ENCODE measurements around the gene RASSF5. TPM values are rescaled to one million over a fixed set of nuclear protein-coding genes. Genes with fewer than 3 reads are reported as not detected.
"Not testable (repeated sequence)": the region's sequence is repeated elsewhere in the genome, so short reads cannot be mapped to it uniquely, and the experiment has no call there.

The RASSF5 gene
- total RNA-seq, 2 experiments from 2014 or later: 153 to 156 TPM

DNA sequence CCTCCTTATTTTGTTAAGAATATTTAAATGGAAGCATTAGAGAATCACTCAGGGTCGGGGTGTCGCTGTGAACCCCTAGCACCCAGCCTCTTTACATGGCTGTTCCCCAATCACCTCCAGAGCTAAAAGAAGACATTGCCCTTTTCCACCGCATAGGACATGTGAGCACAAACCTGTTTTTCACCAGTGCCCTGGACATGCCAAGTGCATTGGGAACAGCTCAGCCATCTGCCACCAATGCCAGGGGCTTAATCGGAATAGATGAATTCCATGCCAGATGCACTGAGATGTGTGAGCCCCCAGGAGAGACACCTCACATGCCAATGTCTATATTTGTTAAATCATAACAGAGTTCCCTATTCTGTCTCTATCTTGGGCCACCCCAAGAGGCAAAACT lies 71.6 kb downstream of the RASSF5 start:
- Histone ChIP-seq H3K36me3 (ENCODE audit: insufficient read depth, low read length) (peaks cover 53% of the 10 kb centered on the region), H3K4me3 (ENCODE audit: low read length) (no peak overlapping the region), H3K27ac (ENCODE audit: low read depth in 1 of 2, low read length in 2 of 2) (peak overlapping the region; percentile 93 to 95), H3K27me3 (ENCODE audit: control insufficient read depth in 1 of 2, insufficient read depth in 2 of 2, low read length in 2 of 2) (no peaks in the 10 kb centered on the region), H3K9me3 (ENCODE audit: control insufficient read depth in 1 of 2, insufficient read depth in 1 of 2, low read length in 2 of 2) (no peaks in the 10 kb centered on the region), H3K4me1 (ENCODE audit: insufficient read depth, low read length) (peaks cover 100% of the 10 kb centered on the region)
- ChIA-PET POLR2A (interaction anchor here (2.1 to 8.3 kb wide), 4 partner anchors 13 to 34 kb away, joined by 14 to 169 read pairs (median 114); no protein-coding TSS in a partner anchor), CTCF (interaction anchor here (1.2 to 9.1 kb wide), 6 partner anchors 11 to 117 kb away, joined by 4 to 236 read pairs (median 16); partner anchors contain the start of gene EIF2D)
- Mint-ChIP-seq H3K27me3 (no peaks in the 10 kb centered on the region), H3K27ac (peak overlapping the region; percentile 86), H3K9me3 (no peaks in the 10 kb centered on the region), H3K4me3 (peak overlapping the region; percentile 75), H3K36me3 (ENCODE audit: low read depth) (peaks cover 67% of the 10 kb centered on the region), H3K4me1 (ENCODE audit: low read depth) (peaks cover 98% of the 10 kb centered on the region)
- TF ChIP-seq, protein P1, sequence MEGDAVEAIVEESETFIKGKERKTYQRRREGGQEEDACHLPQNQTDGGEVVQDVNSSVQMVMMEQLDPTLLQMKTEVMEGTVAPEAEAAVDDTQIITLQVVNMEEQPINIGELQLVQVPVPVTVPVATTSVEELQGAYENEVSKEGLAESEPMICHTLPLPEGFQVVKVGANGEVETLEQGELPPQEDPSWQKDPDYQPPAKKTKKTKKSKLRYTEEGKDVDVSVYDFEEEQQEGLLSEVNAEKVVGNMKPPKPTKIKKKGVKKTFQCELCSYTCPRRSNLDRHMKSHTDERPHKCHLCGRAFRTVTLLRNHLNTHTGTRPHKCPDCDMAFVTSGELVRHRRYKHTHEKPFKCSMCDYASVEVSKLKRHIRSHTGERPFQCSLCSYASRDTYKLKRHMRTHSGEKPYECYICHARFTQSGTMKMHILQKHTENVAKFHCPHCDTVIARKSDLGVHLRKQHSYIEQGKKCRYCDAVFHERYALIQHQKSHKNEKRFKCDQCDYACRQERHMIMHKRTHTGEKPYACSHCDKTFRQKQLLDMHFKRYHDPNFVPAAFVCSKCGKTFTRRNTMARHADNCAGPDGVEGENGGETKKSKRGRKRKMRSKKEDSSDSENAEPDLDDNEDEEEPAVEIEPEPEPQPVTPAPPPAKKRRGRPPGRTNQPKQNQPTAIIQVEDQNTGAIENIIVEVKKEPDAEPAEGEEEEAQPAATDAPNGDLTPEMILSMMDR (IDR thresholded peaks at IDR 0.05): no peak
- intact Hi-C loops (cut with DNase I, micrococcal nuclease): no loop called here
- ATAC-seq (ENCODE audit: poor library complexity) (no peak), DNase-seq (no peak)

DNA sequence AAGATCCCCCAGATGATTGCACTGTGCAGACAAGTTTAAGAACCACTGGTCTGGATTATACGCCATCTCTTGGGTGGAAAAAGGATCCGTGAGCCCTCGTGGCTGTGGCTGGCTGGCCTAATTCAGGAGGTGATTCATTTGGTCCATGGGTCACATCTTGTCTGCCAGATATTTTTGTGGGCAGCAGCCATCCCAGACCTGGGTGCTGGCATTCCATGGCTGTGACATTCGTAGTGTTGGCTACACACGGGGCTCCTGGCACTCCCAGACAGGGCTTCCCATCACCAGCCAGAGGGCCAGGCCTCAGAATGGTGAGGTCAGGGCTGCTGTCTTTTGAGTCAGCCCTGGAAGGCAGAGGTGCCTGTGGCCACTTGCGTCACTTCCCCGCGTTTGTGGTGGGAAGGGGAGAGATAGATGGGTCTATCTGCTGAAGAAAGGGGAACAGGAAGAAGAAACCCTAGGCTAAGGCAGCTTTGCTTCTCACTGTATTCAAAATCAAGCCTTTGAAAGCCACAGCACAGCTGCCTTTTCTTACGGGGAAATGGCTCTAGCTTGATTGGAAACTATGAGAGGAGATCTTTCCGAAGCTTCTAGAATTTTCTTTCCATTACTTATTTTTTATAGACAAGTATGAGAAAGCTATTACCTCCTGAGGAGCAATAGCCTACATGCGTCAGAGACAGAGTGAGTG lies 72.6 kb downstream of the RASSF5 start:
- peaks cover 71% of the 10 kb centered on the region for H3K36me3 Mint-ChIP-seq (ENCODE audit: low read depth)
- H3K27ac Mint-ChIP-seq: peak overlapping the region; percentile 86
- H3K4me1 Mint-ChIP-seq (ENCODE audit: low read depth): peaks cover 92% of the 10 kb centered on the region
- peak; percentile 55 for ATAC-seq (ENCODE audit: poor library complexity)
- DNase-seq: peak; percentile 63 to 95 (median 76)
- Histone ChIP-seq H3K27ac (ENCODE audit: low read depth in 1 of 2, low read length in 2 of 2) (peak overlapping the region; percentile 93 to 95), H3K27me3 (ENCODE audit: control insufficient read depth in 1 of 2, insufficient read depth in 2 of 2, low read length in 2 of 2) (no peaks in the 10 kb centered on the region), H3K36me3 (ENCODE audit: insufficient read depth, low read length) (peaks cover 56% of the 10 kb centered on the region), H3K4me1 (ENCODE audit: insufficient read depth, low read length) (peaks cover 99% of the 10 kb centered on the region), H3K9me3 (ENCODE audit: control insufficient read depth in 1 of 2, insufficient read depth in 1 of 2, low read length in 2 of 2) (no peaks in the 10 kb centered on the region), H3K4me3 (ENCODE audit: low read length) (peak overlapping the region; percentile 28)
- ChIA-PET CTCF (interaction anchor here (0.9 to 9.1 kb wide), 8 partner anchors 9 to 118 kb away, joined by 3 to 236 read pairs (median 10); partner anchors contain the start of gene EIF2D), POLR2A (interaction anchor here (0.7 to 8.3 kb wide), 6 partner anchors 14 to 110 kb away, joined by 4 to 169 read pairs (median 34); partner anchors contain the start of genes EIF2D and IKBKE)
- intact Hi-C loops (cut with DNase I, micrococcal nuclease): loop anchor here (1.0 to 5.0 kb wide), 3 partner anchors 23 to 103 kb away; no protein-coding TSS in a partner anchor
- H3K4me3 Mint-ChIP-seq: peak overlapping the region; percentile 75
- no peaks in the 10 kb centered on the region for H3K27me3 Mint-ChIP-seq
- TF ChIP-seq, protein P1 (IDR thresholded peaks at IDR 0.05): no peak
- H3K9me3 Mint-ChIP-seq: no peaks in the 10 kb centered on the region

DNA sequence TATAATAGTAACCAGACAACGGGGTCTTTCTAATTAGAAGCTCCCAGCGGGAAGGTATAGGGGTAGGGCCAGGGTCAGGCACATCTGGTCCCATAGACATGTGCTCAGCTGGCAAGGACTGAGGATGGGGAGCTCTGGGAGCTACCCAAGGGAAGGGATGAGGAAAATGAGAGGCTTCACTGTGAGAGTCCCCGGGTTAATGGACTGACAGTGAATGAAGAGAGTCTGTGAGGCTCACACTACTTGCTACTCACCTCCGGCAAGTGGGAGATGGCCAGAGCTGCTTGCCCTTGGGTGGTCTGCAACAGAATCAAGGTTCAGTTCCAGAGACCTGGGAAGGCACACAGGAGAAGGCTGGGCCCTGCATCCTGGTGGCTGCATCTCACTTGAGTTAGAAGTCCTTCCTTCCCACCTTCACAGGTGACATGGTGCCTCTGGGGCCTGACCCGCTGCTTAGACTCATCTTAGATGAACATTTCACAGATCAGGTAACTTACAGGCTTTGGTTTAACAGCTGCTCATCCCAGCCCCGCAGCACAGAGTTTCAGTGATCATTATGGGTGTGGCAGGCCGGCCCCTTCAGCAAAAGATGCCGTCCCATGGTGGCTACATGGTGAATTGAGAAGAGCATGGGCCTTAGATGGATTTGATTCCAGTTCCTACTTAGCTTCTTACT lies 73.2 kb downstream of the RASSF5 start:
- ATAC-seq (ENCODE audit: poor library complexity): no peak

DNA sequence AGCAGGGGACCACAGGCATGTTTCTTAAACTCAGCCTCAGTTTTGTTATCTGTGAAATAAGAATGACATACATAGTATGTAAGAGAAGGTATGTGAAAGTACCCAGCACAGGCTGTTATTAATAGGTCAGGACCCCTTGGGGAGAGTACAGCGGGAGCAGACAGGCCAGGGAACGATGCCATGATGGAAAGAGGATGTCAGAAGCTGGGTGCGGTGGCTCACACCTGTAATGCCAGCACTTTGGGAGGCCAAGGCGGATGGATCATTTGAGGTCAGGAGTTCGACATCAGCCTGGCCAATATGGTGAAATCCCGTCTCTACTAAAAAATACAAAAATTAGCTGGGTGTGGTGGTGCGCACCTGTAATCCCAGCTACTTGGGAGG lies 73.8 kb downstream of the RASSF5 start:
- peaks cover 68% of the 10 kb centered on the region for H3K36me3 ChIP-seq (ENCODE audit: insufficient read depth, low read length)
- not testable (repeated sequence) for ATAC-seq (ENCODE audit: poor library complexity); H3K27me3 ChIP-seq (ENCODE audit: control insufficient read depth in 1 of 2, insufficient read depth in 2 of 2, low read length in 2 of 2); H3K9me3 Mint-ChIP-seq; H3K27me3 Mint-ChIP-seq; DNase-seq; H3K9me3 ChIP-seq (ENCODE audit: control insufficient read depth in 1 of 2, insufficient read depth in 1 of 2, low read length in 2 of 2); H3K4me3 ChIP-seq (ENCODE audit: low read length)
- peak overlapping the region; percentile 93 to 95 for H3K27ac ChIP-seq (ENCODE audit: low read depth in 1 of 2, low read length in 2 of 2)
- H3K4me1 ChIP-seq (ENCODE audit: insufficient read depth, low read length): peaks cover 97% of the 10 kb centered on the region
- Mint-ChIP-seq H3K4me1 (ENCODE audit: low read depth) (peaks cover 84% of the 10 kb centered on the region), H3K27ac (peak overlapping the region; percentile 86), H3K36me3 (ENCODE audit: low read depth) (peaks cover 77% of the 10 kb centered on the region), H3K4me3 (peak overlapping the region; percentile 75)
- ChIA-PET CTCF (interaction anchor here (1.1 to 9.1 kb wide), 6 partner anchors 9 to 102 kb away, joined by 3 to 236 read pairs (median 16); partner anchors contain the start of gene EIF2D), POLR2A (interaction anchor here (0.7 to 8.3 kb wide), 7 partner anchors 15 to 789 kb away, joined by 3 to 169 read pairs (median 33); partner anchors contain the start of gene EIF2D)
- intact Hi-C loops (cut with DNase I, micrococcal nuclease): loop anchor here in 1 of 2 experiments (5.0 kb wide), 2 partner anchors 89 to 104 kb away; no protein-coding TSS in a partner anchor

More for the DNA sequence above, 73.2 kb downstream of the RASSF5 start:
- Histone ChIP-seq H3K4me3 (ENCODE audit: low read length) (peak overlapping the region; percentile 28), H3K9me3 (ENCODE audit: control insufficient read depth in 1 of 2, insufficient read depth in 1 of 2, low read length in 2 of 2) (no peaks in the 10 kb centered on the region), H3K27me3 (ENCODE audit: control insufficient read depth in 1 of 2, insufficient read depth in 2 of 2, low read length in 2 of 2) (no peaks in the 10 kb centered on the region), H3K36me3 (ENCODE audit: insufficient read depth, low read length) (peaks cover 63% of the 10 kb centered on the region), H3K27ac (ENCODE audit: low read depth in 1 of 2, low read length in 2 of 2) (peak overlapping the region; percentile 93 to 95), H3K4me1 (ENCODE audit: insufficient read depth, low read length) (peaks cover 99% of the 10 kb centered on the region)
- no peaks in the 10 kb centered on the region for H3K9me3 Mint-ChIP-seq
- peaks cover 72% of the 10 kb centered on the region for H3K36me3 Mint-ChIP-seq (ENCODE audit: low read depth)
- intact Hi-C loops (cut with DNase I, micrococcal nuclease): loop anchor here (1.0 to 5.0 kb wide), 3 partner anchors 23 to 103 kb away; no protein-coding TSS in a partner anchor
- H3K27ac Mint-ChIP-seq: peak overlapping the region; percentile 86
- H3K4me1 Mint-ChIP-seq (ENCODE audit: low read depth): peaks cover 85% of the 10 kb centered on the region
- no peak for DNase-seq
- TF ChIP-seq, protein P1 (IDR thresholded peaks at IDR 0.05): no peak
- no peaks in the 10 kb centered on the region for H3K27me3 Mint-ChIP-seq
- POLR2A ChIA-PET: interaction anchor here (0.7 to 8.3 kb wide), 7 partner anchors 14 to 110 kb away, joined by 4 to 169 read pairs (median 33); partner anchors contain the start of genes EIF2D and IKBKE
- peak overlapping the region; percentile 75 for H3K4me3 Mint-ChIP-seq
- CTCF ChIA-PET: interaction anchor here (0.9 to 9.1 kb wide), 7 partner anchors 8 to 101 kb away, joined by 3 to 236 read pairs (median 15); partner anchors contain the start of gene EIF2D

All from CD4-positive, alpha-beta T cell (primary cell).